ENCODE measurements around the gene ORC4. TPM values are rescaled to one million over a fixed set of nuclear protein-coding genes. Genes with fewer than 3 reads are reported as not detected.

ORC4 gene
- polyA plus RNA-seq, 1 donor from 2014 or later: 261 TPM

GRCh38 chr2:148065936-148066335 lies 45.4 kb upstream of the ORC4 start:
- TF ChIP-seq MXI1 (conservative IDR thresholded peaks at IDR 0.05; ENCODE audit: poor library complexity, severe bottlenecking) (no peak), EZH2 (IDR thresholded peaks at IDR 0.05; ENCODE audit: borderline replicate concordance, insufficient read depth, low read length, poor library complexity, severe bottlenecking) (no peak), POLR2AphosphoS5 (IDR thresholded peaks at IDR 0.05) (no peak), RAD21 (conservative IDR thresholded peaks at IDR 0.05) (no peak), EP300 (conservative IDR thresholded peaks at IDR 0.05; ENCODE audit: poor library complexity, severe bottlenecking) (no peak), TAF1 (IDR thresholded peaks at IDR 0.05; ENCODE audit: low read depth) (no peak), SMC3 (conservative IDR thresholded peaks at IDR 0.05; ENCODE audit: poor library complexity) (no peak), CTCF (IDR thresholded peaks at IDR 0.05; ENCODE audit: poor library complexity, severe bottlenecking) (no peak)
- TF ChIP-seq, protein P1, sequence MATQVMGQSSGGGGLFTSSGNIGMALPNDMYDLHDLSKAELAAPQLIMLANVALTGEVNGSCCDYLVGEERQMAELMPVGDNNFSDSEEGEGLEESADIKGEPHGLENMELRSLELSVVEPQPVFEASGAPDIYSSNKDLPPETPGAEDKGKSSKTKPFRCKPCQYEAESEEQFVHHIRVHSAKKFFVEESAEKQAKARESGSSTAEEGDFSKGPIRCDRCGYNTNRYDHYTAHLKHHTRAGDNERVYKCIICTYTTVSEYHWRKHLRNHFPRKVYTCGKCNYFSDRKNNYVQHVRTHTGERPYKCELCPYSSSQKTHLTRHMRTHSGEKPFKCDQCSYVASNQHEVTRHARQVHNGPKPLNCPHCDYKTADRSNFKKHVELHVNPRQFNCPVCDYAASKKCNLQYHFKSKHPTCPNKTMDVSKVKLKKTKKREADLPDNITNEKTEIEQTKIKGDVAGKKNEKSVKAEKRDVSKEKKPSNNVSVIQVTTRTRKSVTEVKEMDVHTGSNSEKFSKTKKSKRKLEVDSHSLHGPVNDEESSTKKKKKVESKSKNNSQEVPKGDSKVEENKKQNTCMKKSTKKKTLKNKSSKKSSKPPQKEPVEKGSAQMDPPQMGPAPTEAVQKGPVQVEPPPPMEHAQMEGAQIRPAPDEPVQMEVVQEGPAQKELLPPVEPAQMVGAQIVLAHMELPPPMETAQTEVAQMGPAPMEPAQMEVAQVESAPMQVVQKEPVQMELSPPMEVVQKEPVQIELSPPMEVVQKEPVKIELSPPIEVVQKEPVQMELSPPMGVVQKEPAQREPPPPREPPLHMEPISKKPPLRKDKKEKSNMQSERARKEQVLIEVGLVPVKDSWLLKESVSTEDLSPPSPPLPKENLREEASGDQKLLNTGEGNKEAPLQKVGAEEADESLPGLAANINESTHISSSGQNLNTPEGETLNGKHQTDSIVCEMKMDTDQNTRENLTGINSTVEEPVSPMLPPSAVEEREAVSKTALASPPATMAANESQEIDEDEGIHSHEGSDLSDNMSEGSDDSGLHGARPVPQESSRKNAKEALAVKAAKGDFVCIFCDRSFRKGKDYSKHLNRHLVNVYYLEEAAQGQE (IDR thresholded peaks at IDR 0.05; ENCODE audit: borderline replicate concordance): no peak
- no peaks in the 10 kb centered on the region for H3K9me2 ChIP-seq (ENCODE audit: insufficient read depth, low read length)
- no peak overlapping the region for H3K9ac ChIP-seq (ENCODE audit: low read length)
- H2AFZ ChIP-seq (ENCODE audit: low read depth, low read length): no peak overlapping the region
- no peak overlapping the region for H3K4me2 ChIP-seq (ENCODE audit: low read length)
- no peak overlapping the region for H3K4me3 ChIP-seq (ENCODE audit: low read length)
- no peaks in the 10 kb centered on the region for H3K9me3 ChIP-seq (ENCODE audit: low read length)
- no peaks in the 10 kb centered on the region for H3K27me3 ChIP-seq (ENCODE audit: insufficient read depth, low read depth, low read length)
- H3K36me3 ChIP-seq (ENCODE audit: insufficient read depth, low read length): no peaks in the 10 kb centered on the region
- H3F3A ChIP-seq (ENCODE audit: insufficient read depth, low read length, poor library complexity, severe bottlenecking): no peaks in the 10 kb centered on the region
- no peaks in the 10 kb centered on the region for H3K79me2 ChIP-seq (replicated peaks; ENCODE audit: insufficient read depth, low read length)
- H4K20me1 ChIP-seq (ENCODE audit: insufficient read depth): no peaks in the 10 kb centered on the region
- no peak overlapping the region for H3K27ac ChIP-seq (ENCODE audit: low read length)

DNA sequence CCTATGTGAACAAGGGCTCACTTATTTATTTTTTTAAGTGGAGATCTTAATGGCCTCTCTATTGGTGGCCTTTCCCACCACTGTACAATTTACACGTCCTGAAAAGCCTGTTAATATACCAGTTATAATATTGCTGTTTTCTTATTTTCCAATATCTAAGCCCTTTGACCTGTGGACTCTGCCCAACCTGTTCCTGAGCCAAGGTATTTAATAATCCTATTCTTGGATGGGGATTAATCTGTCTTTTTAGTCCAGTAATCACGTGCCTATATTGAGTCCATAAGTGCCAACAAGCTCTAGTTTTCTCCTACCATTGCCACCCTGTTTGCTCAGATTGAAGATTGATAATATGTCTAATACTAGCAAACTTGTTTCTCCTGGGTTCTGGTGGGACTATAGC lies 43.1 kb upstream of the ORC4 start:
- Histone ChIP-seq H3K27me3 (ENCODE audit: insufficient read depth, low read depth, low read length) (no peaks in the 10 kb centered on the region), H3K36me3 (ENCODE audit: insufficient read depth, low read length) (no peaks in the 10 kb centered on the region), H3K9me2 (ENCODE audit: insufficient read depth, low read length) (no peaks in the 10 kb centered on the region), H3K9ac (ENCODE audit: low read length) (no peak overlapping the region), H4K20me1 (ENCODE audit: insufficient read depth) (no peaks in the 10 kb centered on the region), H3K9me3 (ENCODE audit: low read length) (no peaks in the 10 kb centered on the region), H3K27ac (ENCODE audit: low read length) (no peak overlapping the region), H2AFZ (ENCODE audit: low read depth, low read length) (no peak overlapping the region), H3K79me2 (replicated peaks; ENCODE audit: insufficient read depth, low read length) (no peaks in the 10 kb centered on the region), H3K4me2 (ENCODE audit: low read length) (no peak overlapping the region), H3F3A (ENCODE audit: insufficient read depth, low read length, poor library complexity, severe bottlenecking) (no peaks in the 10 kb centered on the region), H3K4me3 (ENCODE audit: low read length) (no peak overlapping the region)
- TF ChIP-seq TAF1 (IDR thresholded peaks at IDR 0.05; ENCODE audit: low read depth) (no peak), RAD21 (conservative IDR thresholded peaks at IDR 0.05) (no peak), SMC3 (conservative IDR thresholded peaks at IDR 0.05; ENCODE audit: poor library complexity) (no peak), CTCF (IDR thresholded peaks at IDR 0.05; ENCODE audit: poor library complexity, severe bottlenecking) (no peak), EP300 (conservative IDR thresholded peaks at IDR 0.05; ENCODE audit: poor library complexity, severe bottlenecking) (no peak), EZH2 (IDR thresholded peaks at IDR 0.05; ENCODE audit: borderline replicate concordance, insufficient read depth, low read length, poor library complexity, severe bottlenecking) (no peak), MXI1 (conservative IDR thresholded peaks at IDR 0.05; ENCODE audit: poor library complexity, severe bottlenecking) (no peak)
- TF ChIP-seq, protein P1 (IDR thresholded peaks at IDR 0.05; ENCODE audit: borderline replicate concordance): no peak
